SU-DHL-6 (cell line): ENCODE results near the gene CHTF8.

Source experiments
- H2AFZ ChIP-seq: fragments of 200-600 bp; sonication (generic); 2 replicates; pipeline ENCODE4 v1.6.1; 2014; ENCODE audit warnings: low read depth, mild to moderate bottlenecking, moderate library complexity, mixed read lengths, antibody characterized with exemption, low read length; ENCODE audit not compliant: severe bottlenecking
- H3F3A ChIP-seq: fragments of 200-600 bp; shearing (Covaris generic); 2 replicates; pipeline ENCODE4 v1.6.0; 2016; ENCODE audit warnings: antibody characterized with exemption, mild to moderate bottlenecking; ENCODE audit not compliant: insufficient read depth
- H3K27ac ChIP-seq: fragments of 200-600 bp; sonication (generic); 2 replicates; pipeline ENCODE4 v1.5.1; 2016; ENCODE audit warnings: low read depth, mild to moderate bottlenecking, low read length, moderate library complexity, mixed read lengths
- H3K27me3 ChIP-seq: fragments of 200-600 bp; sonication (generic), shearing (Covaris generic); 2 replicates; pipeline ENCODE4 v1.6.0; 2014; ENCODE audit warnings: mild to moderate bottlenecking, low read length
- H3K36me3 ChIP-seq: fragments of 200-600 bp; sonication (generic); 2 replicates; pipeline ENCODE4 v1.6.1; 2014; ENCODE audit warnings: mild to moderate bottlenecking, low read length, mixed read lengths
- H3K4me2 ChIP-seq: fragments of 300-600, 200-600 bp; shearing (Covaris generic), sonication (generic); 2 replicates; pipeline ENCODE4 v1.6.0; 2014; ENCODE audit warnings: low read length, low read depth, mild to moderate bottlenecking; ENCODE audit not compliant: poor library complexity, severe bottlenecking
- H3K4me3 ChIP-seq: fragments of 200-600 bp; sonication (generic); 2 replicates; pipeline ENCODE4 v1.5.1; 2014; ENCODE audit warnings: antibody characterized with exemption, low read length, mild to moderate bottlenecking, mixed read lengths; ENCODE audit not compliant: insufficient read depth, poor library complexity, severe bottlenecking
- H3K79me2 ChIP-seq: fragments of 200-600 bp; sonication (generic); 2 replicates; pipeline ENCODE4 v1.6.1; 2014; ENCODE audit warnings: mild to moderate bottlenecking, low read length, moderate library complexity; ENCODE audit not compliant: insufficient read depth
- H3K9ac ChIP-seq: fragments of 200-600 bp; sonication (generic); 2 replicates; pipeline ENCODE4 v1.7.0; 2014; ENCODE audit warnings: mild to moderate bottlenecking, low read length
- H3K9me2 ChIP-seq: fragments of 200-600 bp; sonication (generic); replicated peaks from 2 replicates; pipeline ENCODE4 v1.6.1; 2014; ENCODE audit warnings: low read length; ENCODE audit not compliant: insufficient read depth
- H3K9me3 ChIP-seq: fragments of 200-600 bp; sonication (generic); 2 replicates; pipeline ENCODE4 v1.6.1; 2014; ENCODE audit warnings: low read length, mixed read lengths; ENCODE audit not compliant: insufficient read depth
- H4K20me1 ChIP-seq: fragments of 200-600 bp; sonication (generic); 2 replicates; pipeline ENCODE4 v1.6.1; 2014; ENCODE audit warnings: low read depth, mild to moderate bottlenecking, antibody characterized with exemption, low read length, moderate library complexity, mixed read lengths
- EZH2phosphoT487 ChIP-seq: fragments of 200-600 bp; sonication (generic), shearing (Covaris generic); conservative IDR thresholded peaks from 2 replicates; pipeline ENCODE4 v1.6.1; 2018; ENCODE audit warnings: mild to moderate bottlenecking, antibody characterized with exemption, low read length, moderate library complexity, mixed read lengths
- TF ChIP-seq, protein P1 (sequence below): fragments of 200-600 bp; sonication (generic); IDR thresholded peaks from one replicate; pipeline ENCODE4 v1.5.1; 2017; ENCODE audit warnings: antibody characterized with exemption, mild to moderate bottlenecking, low read length, moderate library complexity; ENCODE audit not compliant: insufficient read depth, poor library complexity, severe bottlenecking

Gene CHTF8

DNA sequence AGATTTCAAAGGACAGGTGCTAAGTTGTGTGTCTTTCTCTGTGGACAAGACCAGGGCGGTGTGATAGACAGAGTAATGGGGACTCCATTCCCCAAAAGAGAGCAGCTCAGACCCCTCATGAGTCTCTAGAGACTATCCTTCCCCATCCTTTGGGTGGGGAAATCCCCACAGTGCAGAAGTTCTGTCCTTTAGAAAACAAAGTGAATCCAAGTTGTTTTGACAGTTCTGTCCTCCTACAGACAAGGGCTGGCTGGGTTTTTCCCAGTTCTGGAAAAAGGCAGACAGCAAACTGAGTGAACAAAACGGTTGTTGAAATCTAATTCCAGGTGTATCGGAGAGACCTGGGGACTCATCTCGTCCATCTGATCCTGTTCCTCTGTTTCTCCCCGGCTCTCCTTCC is 37.9 kb downstream of the CHTF8 start:
- Histone ChIP-seq H3K9me2 (no peaks in the 10 kb centered on the region), H3K79me2 (no peaks in the 10 kb centered on the region), H3K4me3 (no peak overlapping the region), H3F3A (no peaks in the 10 kb centered on the region), H3K27me3 (no peaks in the 10 kb centered on the region), H3K27ac (no peak overlapping the region), H4K20me1 (no peaks in the 10 kb centered on the region), H3K9ac (no peak overlapping the region), H3K4me2 (no peak overlapping the region), H3K9me3 (no peaks in the 10 kb centered on the region), H3K36me3 (no peaks in the 10 kb centered on the region), H2AFZ (no peak overlapping the region)
- TF ChIP-seq EZH2phosphoT487, result no peak

DNA sequence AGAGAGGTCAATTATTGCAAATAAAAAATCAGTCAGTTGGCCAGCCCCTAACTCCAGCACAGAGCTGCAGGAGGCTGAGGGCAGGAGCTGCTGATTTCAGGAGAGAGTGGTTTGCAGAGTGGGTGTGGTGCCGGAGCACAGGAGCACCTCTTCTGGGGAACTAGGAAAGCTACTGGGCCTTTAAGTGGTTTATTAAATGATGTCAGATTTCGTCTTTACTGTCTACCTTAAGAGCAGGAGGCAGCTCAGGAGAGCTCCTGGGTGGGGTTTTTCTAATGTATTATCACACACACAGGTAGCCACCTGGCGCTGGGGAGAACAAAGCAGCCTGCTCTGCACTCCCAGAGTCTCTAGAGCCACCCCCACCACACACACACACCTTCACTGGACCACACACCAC is 38.4 kb downstream of the CHTF8 start:
- H4K20me1 ChIP-seq, result no peaks in the 10 kb centered on the region
- no peak overlapping the region for H3K4me2 ChIP-seq
- H2AFZ ChIP-seq, result no peak overlapping the region
- H3K27ac ChIP-seq, result no peak overlapping the region
- H3F3A ChIP-seq, result no peaks in the 10 kb centered on the region
- no peak overlapping the region for H3K4me3 ChIP-seq
- no peaks in the 10 kb centered on the region for H3K9me3 ChIP-seq
- TF ChIP-seq, protein P1, sequence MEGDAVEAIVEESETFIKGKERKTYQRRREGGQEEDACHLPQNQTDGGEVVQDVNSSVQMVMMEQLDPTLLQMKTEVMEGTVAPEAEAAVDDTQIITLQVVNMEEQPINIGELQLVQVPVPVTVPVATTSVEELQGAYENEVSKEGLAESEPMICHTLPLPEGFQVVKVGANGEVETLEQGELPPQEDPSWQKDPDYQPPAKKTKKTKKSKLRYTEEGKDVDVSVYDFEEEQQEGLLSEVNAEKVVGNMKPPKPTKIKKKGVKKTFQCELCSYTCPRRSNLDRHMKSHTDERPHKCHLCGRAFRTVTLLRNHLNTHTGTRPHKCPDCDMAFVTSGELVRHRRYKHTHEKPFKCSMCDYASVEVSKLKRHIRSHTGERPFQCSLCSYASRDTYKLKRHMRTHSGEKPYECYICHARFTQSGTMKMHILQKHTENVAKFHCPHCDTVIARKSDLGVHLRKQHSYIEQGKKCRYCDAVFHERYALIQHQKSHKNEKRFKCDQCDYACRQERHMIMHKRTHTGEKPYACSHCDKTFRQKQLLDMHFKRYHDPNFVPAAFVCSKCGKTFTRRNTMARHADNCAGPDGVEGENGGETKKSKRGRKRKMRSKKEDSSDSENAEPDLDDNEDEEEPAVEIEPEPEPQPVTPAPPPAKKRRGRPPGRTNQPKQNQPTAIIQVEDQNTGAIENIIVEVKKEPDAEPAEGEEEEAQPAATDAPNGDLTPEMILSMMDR, result no peak
- no peak for TF ChIP-seq EZH2phosphoT487
- no peaks in the 10 kb centered on the region for H3K27me3 ChIP-seq
- H3K79me2 ChIP-seq, result no peaks in the 10 kb centered on the region
- no peaks in the 10 kb centered on the region for H3K9me2 ChIP-seq
- no peak overlapping the region for H3K9ac ChIP-seq
- H3K36me3 ChIP-seq, result no peaks in the 10 kb centered on the region

DNA sequence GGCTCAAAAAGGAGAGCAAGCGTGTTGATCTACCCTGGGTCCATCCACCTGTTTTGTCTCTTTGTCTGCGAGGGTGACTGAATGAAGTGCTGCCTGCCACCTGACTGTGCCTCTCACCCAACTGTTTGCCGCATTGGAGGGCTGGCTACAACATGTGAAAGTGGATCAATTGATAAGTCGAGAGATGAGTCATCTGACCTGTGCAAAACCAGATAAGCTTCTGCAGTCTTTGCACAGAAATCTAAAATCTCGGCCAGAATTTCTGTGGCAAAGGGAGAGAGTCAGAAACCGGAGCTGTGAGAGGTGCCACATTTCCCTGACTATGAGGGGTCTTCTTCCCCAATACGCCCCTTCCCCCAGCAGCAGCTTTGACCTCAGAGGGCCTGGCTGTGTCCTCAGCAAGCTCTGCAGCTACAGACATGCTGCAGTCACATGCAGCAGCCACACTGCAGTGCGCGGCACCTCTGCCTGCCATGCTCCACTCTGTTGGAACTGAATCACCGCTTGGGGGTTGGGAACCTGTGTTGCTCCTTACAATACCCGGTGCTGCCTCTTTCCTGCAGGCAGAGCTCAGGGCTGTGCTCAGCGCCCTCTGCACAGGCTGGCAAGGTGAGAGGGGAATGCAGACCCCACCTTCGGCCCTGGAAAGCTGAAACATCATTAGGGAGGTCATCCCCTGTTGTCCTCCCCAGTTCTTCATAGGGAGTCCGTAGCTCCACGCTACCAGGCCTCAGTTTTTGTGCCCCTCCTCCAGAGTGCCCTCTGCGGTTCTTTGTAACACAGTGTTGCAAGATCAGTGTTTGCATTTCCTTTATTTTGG is 43.1 kb downstream of the CHTF8 start:
- Histone ChIP-seq H3K4me2 (no peak overlapping the region), H3K9me2 (no peaks in the 10 kb centered on the region), H3K9ac (no peak overlapping the region), H3K36me3 (no peaks in the 10 kb centered on the region), H3K27me3 (no peaks in the 10 kb centered on the region), H4K20me1 (no peaks in the 10 kb centered on the region), H3F3A (no peaks in the 10 kb centered on the region), H3K9me3 (no peaks in the 10 kb centered on the region), H3K79me2 (no peaks in the 10 kb centered on the region), H2AFZ (no peak overlapping the region), H3K27ac (no peak overlapping the region), H3K4me3 (no peak overlapping the region)
- no peak for TF ChIP-seq EZH2phosphoT487
- TF ChIP-seq, protein P1, result no peak

DNA sequence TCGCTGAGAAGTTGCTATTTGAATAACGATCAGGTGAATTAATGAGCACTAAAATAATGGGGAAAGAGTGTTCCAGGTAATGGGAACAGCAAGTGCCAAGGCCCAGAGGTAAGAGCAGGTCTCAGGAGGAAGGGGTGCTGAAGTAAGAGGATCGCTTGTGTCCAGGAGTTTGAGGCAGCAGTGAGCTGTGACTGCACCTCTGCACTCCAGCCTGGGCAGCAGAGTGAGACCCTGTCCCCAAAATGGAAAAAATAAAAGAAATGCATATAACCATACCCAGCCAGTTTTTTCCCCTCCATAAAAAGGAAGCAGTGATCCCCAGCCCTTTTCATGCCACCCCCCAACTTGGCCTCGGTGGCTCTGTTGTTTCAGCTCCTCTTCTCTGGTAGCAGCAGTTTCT is 43.7 kb downstream of the CHTF8 start:
- Histone ChIP-seq H3K36me3 (no peaks in the 10 kb centered on the region), H3K9me2 (no peaks in the 10 kb centered on the region), H3K9ac (no peak overlapping the region), H3K27me3 (no peaks in the 10 kb centered on the region), H3K79me2 (no peaks in the 10 kb centered on the region), H3K4me3 (no peak overlapping the region), H3K27ac (no peak overlapping the region), H3F3A (no peaks in the 10 kb centered on the region), H2AFZ (no peak overlapping the region), H3K9me3 (no peaks in the 10 kb centered on the region), H4K20me1 (no peaks in the 10 kb centered on the region), H3K4me2 (no peak overlapping the region)
- no peak for TF ChIP-seq EZH2phosphoT487
- TF ChIP-seq, protein P1, result no peak
